ENCODE results near the gene BDNF.

The BDNF gene

GRCh38 chr11:27627979-27628378 is 72.3 kb downstream of the BDNF start:
- in situ Hi-C loops (cut with MboI; ENCODE audit: low sequenced_read_pairs) = no loop called here

GRCh38 chr11:27626938-27627586 is 73.2 kb downstream of the BDNF start:
- in situ Hi-C loops (cut with MboI; ENCODE audit: low sequenced_read_pairs) = no loop called here

- in situ Hi-C loops (cut with MboI; ENCODE audit: low sequenced_read_pairs) = no loop called here
These were observed 73.9 kb downstream of the BDNF start for GRCh38 chr11:27626269-27626937.

GRCh38 chr11:27625347-27625912 is 74.8 kb downstream of the BDNF start:
- in situ Hi-C loops (cut with MboI; ENCODE audit: low sequenced_read_pairs) = no loop called here

- in situ Hi-C loops (cut with MboI; ENCODE audit: low sequenced_read_pairs) = no loop called here
These were observed 76.2 kb downstream of the BDNF start for GRCh38 chr11:27623945-27624523.

GRCh38 chr11:27622541-27623300 is 77.5 kb downstream of the BDNF start:
- in situ Hi-C loops (cut with MboI; ENCODE audit: low sequenced_read_pairs) = no loop called here

GRCh38 chr11:27621405-27622161 is 78.7 kb downstream of the BDNF start:
- in situ Hi-C loops (cut with MboI; ENCODE audit: low sequenced_read_pairs) = no loop called here

GRCh38 chr11:27619763-27620335 is 80.4 kb downstream of the BDNF start:
- in situ Hi-C loops (cut with MboI; ENCODE audit: low sequenced_read_pairs) = no loop called here

GRCh38 chr11:27619039-27619574 is 81.1 kb downstream of the BDNF start:
- in situ Hi-C loops (cut with MboI; ENCODE audit: low sequenced_read_pairs) = no loop called here

- in situ Hi-C loops (cut with MboI; ENCODE audit: low sequenced_read_pairs) = no loop called here
These were observed 81.9 kb downstream of the BDNF start for GRCh38 chr11:27618281-27618915.

GRCh38 chr11:27616711-27617110 is 83.5 kb downstream of the BDNF start:
- in situ Hi-C loops (cut with MboI; ENCODE audit: low sequenced_read_pairs) = no loop called here

GRCh38 chr11:27615833-27616232 is 84.4 kb downstream of the BDNF start:
- in situ Hi-C loops (cut with MboI; ENCODE audit: low sequenced_read_pairs) = no loop called here

GRCh38 chr11:27614092-27614491 is 86.2 kb downstream of the BDNF start:
- in situ Hi-C loops (cut with MboI; ENCODE audit: low sequenced_read_pairs) = no loop called here

GRCh38 chr11:27612932-27613880 is 87.0 kb downstream of the BDNF start:
- in situ Hi-C loops (cut with MboI; ENCODE audit: low sequenced_read_pairs) = no loop called here

- in situ Hi-C loops (cut with MboI; ENCODE audit: low sequenced_read_pairs) = no loop called here
These were observed 88.3 kb downstream of the BDNF start for GRCh38 chr11:27611947-27612455.

- in situ Hi-C loops (cut with MboI; ENCODE audit: low sequenced_read_pairs) = no loop called here
These were observed 88.9 kb downstream of the BDNF start for GRCh38 chr11:27611390-27611789.

GRCh38 chr11:27610946-27611345 is 89.3 kb downstream of the BDNF start:
- in situ Hi-C loops (cut with MboI; ENCODE audit: low sequenced_read_pairs) = no loop called here

- in situ Hi-C loops (cut with MboI; ENCODE audit: low sequenced_read_pairs) = no loop called here
These were observed 90.0 kb downstream of the BDNF start for GRCh38 chr11:27610280-27610679.

All from HL-60/S4 treated with phorbol 12-myristate 13-acetate at 8.2 ng/mL for 4 days and 3 days (cell line).